Measurements from ENCODE around the gene PI4KA.

GRCh38 chr22:20745119-20745518 lies 113.5 kb downstream of the PI4KA start:
- no peak for TF ChIP-seq POLR2AphosphoS5 (IDR thresholded peaks at IDR 0.05)
- TF ChIP-seq, protein P1, sequence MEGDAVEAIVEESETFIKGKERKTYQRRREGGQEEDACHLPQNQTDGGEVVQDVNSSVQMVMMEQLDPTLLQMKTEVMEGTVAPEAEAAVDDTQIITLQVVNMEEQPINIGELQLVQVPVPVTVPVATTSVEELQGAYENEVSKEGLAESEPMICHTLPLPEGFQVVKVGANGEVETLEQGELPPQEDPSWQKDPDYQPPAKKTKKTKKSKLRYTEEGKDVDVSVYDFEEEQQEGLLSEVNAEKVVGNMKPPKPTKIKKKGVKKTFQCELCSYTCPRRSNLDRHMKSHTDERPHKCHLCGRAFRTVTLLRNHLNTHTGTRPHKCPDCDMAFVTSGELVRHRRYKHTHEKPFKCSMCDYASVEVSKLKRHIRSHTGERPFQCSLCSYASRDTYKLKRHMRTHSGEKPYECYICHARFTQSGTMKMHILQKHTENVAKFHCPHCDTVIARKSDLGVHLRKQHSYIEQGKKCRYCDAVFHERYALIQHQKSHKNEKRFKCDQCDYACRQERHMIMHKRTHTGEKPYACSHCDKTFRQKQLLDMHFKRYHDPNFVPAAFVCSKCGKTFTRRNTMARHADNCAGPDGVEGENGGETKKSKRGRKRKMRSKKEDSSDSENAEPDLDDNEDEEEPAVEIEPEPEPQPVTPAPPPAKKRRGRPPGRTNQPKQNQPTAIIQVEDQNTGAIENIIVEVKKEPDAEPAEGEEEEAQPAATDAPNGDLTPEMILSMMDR (IDR thresholded peaks at IDR 0.05) = no peak
